ENCODE results near the gene TPRG1.

- peak; percentile 25 to 89 (median 57) for TF ChIP-seq CTCF (IDR thresholded peaks at IDR 0.05)
- TF ChIP-seq POLR2A (IDR thresholded peaks at IDR 0.05) = no peak
- TF ChIP-seq POLR2AphosphoS5 (IDR thresholded peaks at IDR 0.05; ENCODE audit: insufficient read depth in 1 of 2, low read depth in 1 of 2) = peak in 1 of 2 donors; percentile 63
Observed at GRCh38 chr3:189148081-189148507, 23.7 kb upstream of the TPRG1 start.

All from vagina (tissue), 2 donors.